H1 (cell line): ENCODE data around the gene KCMF1. TPM values are rescaled to one million over a fixed set of nuclear protein-coding genes. Genes with fewer than 3 reads are reported as not detected.

Experiments
- CTCF ChIA-PET: fragments of 300-600 bp; sonication (Branson Sonifier 250); formaldehyde crosslinking; loops from one replicate; lab custom pipeline; 2021; ENCODE audit not compliant: partially characterized antibody; lab: Charles Lee
- POLR2A ChIA-PET: fragments of 300-600 bp; sonication (Branson Sonifier 250); formaldehyde crosslinking; loops from one replicate; lab custom pipeline; 2021; ENCODE audit warnings: inconsistent platforms; ENCODE audit not compliant: partially characterized antibody; lab: Charles Lee
- DNase-seq, 2 experiments: peaks; one replicate each; pipeline versions ENCODE4 v3.0.0 to v3.0.0-alpha.2; 2010 to 2022; ENCODE audit warnings: low spot score in 2 of 2, low read depth in 1 of 2, mixed read lengths in 1 of 2
- FAIRE-seq: peaks from 2 replicates; lab custom pipeline; 2011; peaks lifted over from hg19 to GRCh38; lab: Jason Lieb, UNC
- H2AFZ ChIP-seq: 2 replicates; pipeline ENCODE4 v1.8.1; 2012; ENCODE audit warnings: low read length, inconsistent platforms
- H2AK5ac ChIP-seq: 2 replicates; pipeline ENCODE4 v1.6.1; 2013; ENCODE audit warnings: low read depth, low read length
- H2BK120ac ChIP-seq: replicated peaks from 2 replicates; pipeline ENCODE3; 2013; ENCODE audit warnings: low read depth, low read length, inconsistent platforms
- H2BK12ac ChIP-seq: 2 replicates; pipeline ENCODE4 v1.6.1; 2013; ENCODE audit warnings: low read depth, low read length
- H2BK15ac ChIP-seq: 2 replicates; pipeline ENCODE4 v1.6.1; 2013; ENCODE audit warnings: low read length
- H2BK20ac ChIP-seq: 2 replicates; pipeline ENCODE4 v1.6.1; 2013; ENCODE audit warnings: low read length
- H2BK5ac ChIP-seq: 2 replicates; pipeline ENCODE4 v1.6.1; 2013; ENCODE audit warnings: low read depth, low read length
- H3K14ac ChIP-seq: 2 replicates; pipeline ENCODE4 v1.6.1; 2013; ENCODE audit warnings: inconsistent platforms; ENCODE audit not compliant: insufficient read length
- H3K18ac ChIP-seq: 2 replicates; pipeline ENCODE4 v1.6.1; 2013; ENCODE audit warnings: low read length; ENCODE audit errors: extremely low read depth
- H3K23ac ChIP-seq: 2 replicates; pipeline ENCODE4 v1.6.1; 2013; ENCODE audit warnings: inconsistent platforms; ENCODE audit not compliant: insufficient read length
- H3K23me2 ChIP-seq: 2 replicates; pipeline ENCODE4 v1.6.1; 2013; ENCODE audit warnings: low read depth, low read length
- H3K27ac ChIP-seq: 2 replicates; pipeline ENCODE4 v1.6.1; 2011; ENCODE audit warnings: low read depth, low read length, inconsistent platforms
- H3K27me3 ChIP-seq, 4 experiments: replicated peaks in 1 of 4; 1 replicate in 1 of 4; 2 replicates in 3 of 4; pipeline versions ENCODE4 v1.6.1 to v1.8.1; 2011 to 2013; ENCODE audit warnings: low read length in 3 of 4, mild to moderate bottlenecking in 3 of 4, inconsistent platforms in 2 of 4, mixed read lengths in 2 of 4, moderate library complexity in 1 of 4; ENCODE audit not compliant: control insufficient read depth in 3 of 4, insufficient read depth in 3 of 4; ENCODE audit errors: extremely low read depth in 1 of 4
- H3K36me3 ChIP-seq, 4 experiments: 2 replicates each; pipeline versions ENCODE4 v1.6.1 to v1.8.1; 2011 to 2013; ENCODE audit warnings: mild to moderate bottlenecking in 4 of 4, low read length in 3 of 4, moderate library complexity in 2 of 4, control low read depth in 1 of 4, inconsistent platforms in 1 of 4; ENCODE audit not compliant: insufficient read depth in 4 of 4, control insufficient read depth in 2 of 4
- H3K4ac ChIP-seq: replicated peaks from 2 replicates; pipeline ENCODE3; 2013; ENCODE audit warnings: low read length, low read depth, mixed read lengths, inconsistent platforms; ENCODE audit not compliant: insufficient read length
- H3K4me1 ChIP-seq, 4 experiments: replicated peaks in 1 of 4; 1 replicate in 1 of 4; 2 replicates in 3 of 4; pipeline versions ENCODE4 v1.6.1 to v1.8.1; 2011 to 2013; ENCODE audit warnings: low read length in 3 of 4, inconsistent platforms in 2 of 4, mixed read lengths in 1 of 4; ENCODE audit not compliant: insufficient read depth in 4 of 4, control insufficient read depth in 3 of 4
- H3K4me2 ChIP-seq, 2 experiments: 2 replicates each; pipeline versions ENCODE4 v1.6.1 to v1.8.1; 2011 to 2013; ENCODE audit warnings: low read depth in 2 of 2, low read length in 2 of 2, control low read depth in 1 of 2, inconsistent platforms in 1 of 2, mild to moderate bottlenecking in 1 of 2; ENCODE audit not compliant: insufficient read depth in 1 of 2
- H3K4me3 ChIP-seq, 4 experiments: fragments of 200-600, 300-600 bp in 1 of 4; sonication (generic), shearing (Covaris generic), sonication (Bioruptor Twin) in 1 of 4; 2 replicates each; pipeline versions ENCODE4 v1.5.1 to v1.8.1; 2011 to 2016; ENCODE audit warnings: low read length in 4 of 4, low read depth in 3 of 4, control low read depth in 2 of 4, inconsistent platforms in 2 of 4, mild to moderate bottlenecking in 2 of 4, mixed read lengths in 1 of 4, moderate library complexity in 1 of 4; ENCODE audit not compliant: insufficient read depth in 2 of 4; ENCODE audit errors: extremely low read depth in 1 of 4
- H3K56ac ChIP-seq: replicated peaks from 2 replicates; pipeline ENCODE3; 2013; ENCODE audit warnings: low read depth, mild to moderate bottlenecking, mixed read lengths, low read length, inconsistent platforms; ENCODE audit not compliant: insufficient read length
- H3K79me1 ChIP-seq: 2 replicates; pipeline ENCODE4 v1.6.1; 2013; ENCODE audit warnings: low read depth, low read length, control low read depth
- H3K79me2 ChIP-seq, 2 experiments: 2 replicates each; pipeline versions ENCODE4 v1.6.1 to v1.8.1; 2012 to 2013; ENCODE audit warnings: low read length in 2 of 2, mild to moderate bottlenecking in 2 of 2, inconsistent platforms in 1 of 2; ENCODE audit not compliant: insufficient read depth in 2 of 2, control insufficient read depth in 1 of 2
- H3K9ac ChIP-seq, 4 experiments: replicated peaks in 1 of 4; 1 replicate in 1 of 4; 2 replicates in 3 of 4; pipeline versions ENCODE4 v1.6.1 to v1.8.1; 2011 to 2013; ENCODE audit warnings: low read depth in 3 of 4, low read length in 3 of 4, control low read depth in 2 of 4, mild to moderate bottlenecking in 2 of 4, moderate library complexity in 2 of 4, inconsistent platforms in 1 of 4; ENCODE audit errors: extremely low read depth in 1 of 4
- H3K9me3 ChIP-seq, 2 experiments: 2 replicates each; pipeline versions ENCODE4 v1.6.1 to v1.8.1; 2012 to 2013; ENCODE audit warnings: mild to moderate bottlenecking in 2 of 2, moderate library complexity in 2 of 2, control low read depth in 1 of 2, inconsistent platforms in 1 of 2, low read depth in 1 of 2, low read length in 1 of 2, mixed read lengths in 1 of 2; ENCODE audit not compliant: insufficient read depth in 2 of 2
- H4K20me1 ChIP-seq, 2 experiments: replicated peaks in 1 of 2; 2 replicates each; pipeline versions ENCODE3 to v1.8.1; 2011 to 2013; ENCODE audit warnings: inconsistent platforms in 2 of 2, low read length in 2 of 2, mild to moderate bottlenecking in 1 of 2; ENCODE audit not compliant: insufficient read depth in 2 of 2, control insufficient read depth in 1 of 2
- H4K5ac ChIP-seq: 2 replicates; pipeline ENCODE4 v1.6.1; 2013; ENCODE audit warnings: low read length, low read depth, mixed read lengths, inconsistent platforms; ENCODE audit not compliant: insufficient read length
- H4K8ac ChIP-seq: 2 replicates; pipeline ENCODE4 v1.8.0; 2013; ENCODE audit warnings: mild to moderate bottlenecking, moderate library complexity, low read length, inconsistent platforms; ENCODE audit not compliant: insufficient read depth; ENCODE audit errors: extremely low read depth
- H4K91ac ChIP-seq: replicated peaks from 2 replicates; pipeline ENCODE3; 2013; ENCODE audit warnings: low read length, mixed read lengths, inconsistent platforms; ENCODE audit not compliant: insufficient read length
- BRCA1 ChIP-seq: IDR thresholded peaks from 2 replicates; pipeline ENCODE4 v1.6.1; 2012; ENCODE audit warnings: low read depth, low read length, improper control_type of control experiment
- CBX5 ChIP-seq: fragments of 300-800, 300-1000 bp; sonication (generic); IDR thresholded peaks from 2 replicates; pipeline ENCODE4 v1.7.1; 2016; ENCODE audit warnings: antibody characterized with exemption, low read length, low read depth
- CTBP2 ChIP-seq: IDR thresholded peaks from 2 replicates; pipeline ENCODE4 v1.7.0; 2011; ENCODE audit warnings: borderline replicate concordance, mild to moderate bottlenecking, moderate library complexity, mixed read lengths, low read length; ENCODE audit not compliant: insufficient read depth, insufficient read length
- E2F6 ChIP-seq: IDR thresholded peaks from 2 replicates; pipeline ENCODE4 v1.6.1; 2012; ENCODE audit warnings: inconsistent platforms
- HDAC2 ChIP-seq, 2 experiments: fragments of 300-600 bp in 1 of 2; sonication (generic) in 1 of 2; IDR thresholded peaks; 2 replicates each; pipeline ENCODE4 v1.6.1; 2011 to 2012; ENCODE audit warnings: low read depth in 2 of 2, low read length in 2 of 2, mild to moderate bottlenecking in 2 of 2, moderate library complexity in 2 of 2, borderline replicate concordance in 1 of 2, inconsistent platforms in 1 of 2
- JUN ChIP-seq: IDR thresholded peaks from 2 replicates; pipeline ENCODE4 v1.6.1; 2011; ENCODE audit warnings: low read depth, mild to moderate bottlenecking, improper control_type of control experiment, low read length
- SIN3A ChIP-seq, 2 experiments: IDR thresholded peaks in 1 of 2; conservative IDR thresholded peaks in 1 of 2; 2 replicates each; pipeline ENCODE4 v1.6.1; 2011 to 2012; ENCODE audit warnings: low read length in 2 of 2, improper control_type of control experiment in 1 of 2, low read depth in 1 of 2, mild to moderate bottlenecking in 1 of 2
- SIX5 ChIP-seq: IDR thresholded peaks from 2 replicates; pipeline ENCODE4 v1.6.1; 2011; ENCODE audit warnings: mild to moderate bottlenecking, low read depth, low read length
- SP1 ChIP-seq: IDR thresholded peaks from 2 replicates; pipeline ENCODE4 v1.6.1; 2011; ENCODE audit warnings: low read depth, low read length
- TBP ChIP-seq: IDR thresholded peaks from 2 replicates; pipeline ENCODE4 v1.6.1; 2011; ENCODE audit warnings: low read depth, low read length, improper control_type of control experiment
- WGBS, 2 experiments: shearing (Covaris generic) in 1 of 2; methylation state at CpG; one replicate each; pipeline versions ENCODE4 v1.1.6 to v1.1.7; 2013 to 2015; ENCODE audit warnings: low lambda C conversion rate in 2 of 2, mixed read lengths in 2 of 2, inconsistent platforms in 1 of 2, low coverage in 1 of 2, missing lambda C conversion rate in 1 of 2; ENCODE audit not compliant: insufficient replicate concordance in 2 of 2, insufficient coverage in 1 of 2, insufficient read length in 1 of 2; ENCODE audit errors: extremely low coverage in 1 of 2, missing lambda C conversion rate in 1 of 2; 5-methylcytosine and 5-hydroxymethylcytosine counted together
- polyA plus RNA-seq, 7 experiments: library from polyadenylated mRNA; depleted of rRNA in 3 of 7; stranded (reverse) in 5 of 7; unstranded in 2 of 7; fragments of >200 nt in 5 of 7; fragments of 200-250 nt in 2 of 7; gene quantifications; 1 replicate in 5 of 7; 2 replicates in 1 of 7; 4 replicates in 1 of 7; pipeline versions ENCODE4 v1.2.1 to v1.2.3, GENCODE V29; 2011 to 2013; ENCODE audit warnings: missing spikeins in 2 of 7, mixed read lengths in 2 of 7
- total RNA-seq: library from RNA; stranded (reverse); fragmentation: NEBNext Ultra II Directional; extraction: Animal tissue kit (Norgen Biotek cat#: 25700); gene quantifications from 2 replicates; pipeline ENCODE4 v1.2.1, GENCODE V29; 2021
- TF ChIP-seq, protein P1 (sequence below): IDR thresholded peaks from 2 replicates; pipeline ENCODE4 v1.6.1; 2011; ENCODE audit warnings: low read depth, mild to moderate bottlenecking, low read length; ENCODE audit not compliant: insufficient read depth

KCMF1 gene
- total and polyA plus RNA-seq, 2 of the 8 experiments (the other 6 are each of a cell fraction or from before 2014, with no cell fraction given), result 86.9 to 149 TPM

GRCh38 chr2:84980263-84980983 lies 9.5 kb downstream of the KCMF1 start:
- POLR2A ChIA-PET, result interaction anchor here (1.0 to 3.3 kb wide), 5 partner anchors 11 to 28 kb away, joined by 3 to 10 read pairs (median 4); no protein-coding TSS in a partner anchor
- H4K8ac ChIP-seq, result no peak overlapping the region
- no peak for DNase-seq
- no peak for TF ChIP-seq BRCA1
- no peak for TF ChIP-seq SIN3A (conservative IDR thresholded peaks at IDR 0.05 in 1 of 2, IDR thresholded peaks at IDR 0.05 in 1 of 2; ENCODE audit: low read depth in 1 of 2, low read length in 2 of 2)
- no peak for TF ChIP-seq HDAC2 (IDR thresholded peaks at IDR 0.05; ENCODE audit: borderline replicate concordance in 1 of 2, low read depth in 2 of 2, low read length in 2 of 2)
- TF ChIP-seq SIX5, result no peak
- TF ChIP-seq CTBP2, result no peak
- TF ChIP-seq E2F6, result no peak
- no peak for TF ChIP-seq CBX5
- TF ChIP-seq, protein P1, sequence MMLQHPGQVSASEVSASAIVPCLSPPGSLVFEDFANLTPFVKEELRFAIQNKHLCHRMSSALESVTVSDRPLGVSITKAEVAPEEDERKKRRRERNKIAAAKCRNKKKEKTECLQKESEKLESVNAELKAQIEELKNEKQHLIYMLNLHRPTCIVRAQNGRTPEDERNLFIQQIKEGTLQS, result no peak
- no peak for TF ChIP-seq SP1
- TF ChIP-seq JUN, result no peak
- no peak for TF ChIP-seq TBP

More at GRCh38 chr2:84980263-84980983, 9.5 kb downstream of the KCMF1 start:
- CTCF ChIA-PET, result interaction anchor here (1.0 to 1.4 kb wide), 4 partner anchors 10 to 37 kb away, joined by 3 to 5 read pairs (median 3); no protein-coding TSS in a partner anchor
- no peaks in the 10 kb centered on the region for H3K36me3 ChIP-seq
- no peak overlapping the region for H4K5ac ChIP-seq
- no peak overlapping the region for H4K91ac ChIP-seq
- H3K56ac ChIP-seq, result no peak overlapping the region
- no peak overlapping the region for H2BK20ac ChIP-seq
- no peaks in the 10 kb centered on the region for H3K9me3 ChIP-seq
- H2BK120ac ChIP-seq, result no peak overlapping the region
- WGBS, 2 experiments, result 93% methylated on average over 6 of the region's 6 CpGs; no CpG with 5 or more reads in 1 of the 2 experiments
- H2AK5ac ChIP-seq, result no peak overlapping the region
- H4K20me1 ChIP-seq, result peaks cover 21% of the 10 kb centered on the region in 2 experiments
- H3K79me2 ChIP-seq, result peaks cover 72 to 100% of the 10 kb centered on the region in 2 experiments
- H2AFZ ChIP-seq, result no peak overlapping the region
- no peak overlapping the region for H3K23ac ChIP-seq
- no peak overlapping the region for H3K4ac ChIP-seq
- H3K18ac ChIP-seq, result no peak overlapping the region
- no peak overlapping the region for H3K27ac ChIP-seq
- H2BK5ac ChIP-seq, result no peak overlapping the region
- peaks cover 0 to 13% (median 7%) of the 10 kb centered on the region in 4 experiments; a peak in 6 of 7 replicates for H3K4me1 ChIP-seq
- no peak overlapping the region for H3K4me2 ChIP-seq
- H3K9ac ChIP-seq, result no peak overlapping the region
- H2BK12ac ChIP-seq, result no peak overlapping the region
- H3K79me1 ChIP-seq, result no peaks in the 10 kb centered on the region; the same call in 1 of the 2 replicates
- no peaks in the 10 kb centered on the region for H3K27me3 ChIP-seq
- FAIRE-seq, result no peak
- H3K23me2 ChIP-seq, result no peaks in the 10 kb centered on the region
- H2BK15ac ChIP-seq, result no peak overlapping the region
- H3K4me3 ChIP-seq, result no peak overlapping the region
- no peak overlapping the region for H3K14ac ChIP-seq
